ENCODE results near the gene GRIK1. TPM values are rescaled to one million over a fixed set of nuclear protein-coding genes. Genes with fewer than 3 reads are reported as not detected.

The GRIK1 gene
- total RNA-seq, 5 donors from 2014 or later (not counting 1 experiment from before 2014, with no cell fraction given): not detected

- Mint-ChIP-seq H3K27me3 (no peaks in the 10 kb centered on the region), H3K36me3 (peaks cover 19% of the 10 kb centered on the region), H3K27ac (no peak overlapping the region), H3K4me3 (no peak overlapping the region), H3K9me3 (peaks cover 0 to 4% (median 0%) of the 10 kb centered on the region in 3 donors), H3K4me1 (no peaks in the 10 kb centered on the region)
- H3K4me1 ChIP-seq (ENCODE audit: control insufficient read depth in 1 of 2, extremely low read depth in 1 of 2, insufficient read depth in 2 of 2, low read length in 2 of 2): no peaks in the 10 kb centered on the region
- DNase-seq: no peak
- H3K9me3 ChIP-seq: no peaks in the 10 kb centered on the region
- no peak overlapping the region for H3K27ac ChIP-seq (ENCODE audit: low read length)
- ChIA-PET POLR2A (no interaction called here), CTCF (no interaction called here)
- H3K4me3 ChIP-seq (ENCODE audit: control insufficient read depth in 1 of 2, extremely low read depth in 1 of 2, low read length in 1 of 2): no peak overlapping the region
- no peaks in the 10 kb centered on the region for H3K36me3 ChIP-seq (ENCODE audit: control insufficient read depth in 2 of 2, extremely low read depth in 1 of 2, insufficient read depth in 1 of 2, low read length in 1 of 2)
- no peak for ATAC-seq (replicated peaks in 1 of 4)
- no peaks in the 10 kb centered on the region for H3K27me3 ChIP-seq (replicated peaks in 1 of 2; ENCODE audit: control insufficient read depth in 2 of 2, extremely low read depth in 1 of 2, insufficient read depth in 2 of 2, low read length in 1 of 2)
- WGBS (ENCODE audit: insufficient coverage): no CpG with 5 or more reads among the region's 3 CpGs
Measured at GRCh38 chr21:29546071-29546470, 393.7 kb downstream of the GRIK1 start.

DNA sequence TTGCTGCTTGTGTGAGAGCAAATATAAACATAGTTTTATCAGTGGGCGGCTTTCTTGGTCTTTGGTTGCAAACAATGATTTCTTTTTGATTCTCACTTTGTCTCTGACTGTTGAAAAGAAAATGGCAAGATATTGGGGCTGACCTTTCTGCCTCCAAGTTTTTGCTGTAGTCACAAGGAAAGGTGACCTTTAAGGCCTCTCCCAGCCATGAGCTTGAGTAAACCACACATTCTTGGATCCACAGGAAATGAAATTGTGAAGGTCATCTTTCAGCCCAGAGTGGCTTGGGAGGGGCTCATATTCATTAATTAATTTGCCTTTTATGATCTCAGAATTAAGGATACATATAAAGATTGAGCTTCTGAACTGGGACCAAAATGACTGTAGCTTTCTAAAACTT is 399.5 kb downstream of the GRIK1 start:
- Mint-ChIP-seq H3K9me3 (peaks cover 5 to 11% (median 6%) of the 10 kb centered on the region in 3 donors), H3K4me3 (no peak overlapping the region), H3K4me1 (no peaks in the 10 kb centered on the region), H3K27me3 (no peaks in the 10 kb centered on the region), H3K27ac (no peak overlapping the region), H3K36me3 (peaks cover 20% of the 10 kb centered on the region)
- 100% methylated on average over 1 of the region's 1 CpG for WGBS (ENCODE audit: insufficient coverage)
- Histone ChIP-seq H3K36me3 (ENCODE audit: control insufficient read depth in 2 of 2, extremely low read depth in 1 of 2, insufficient read depth in 1 of 2, low read length in 1 of 2) (no peaks in the 10 kb centered on the region), H3K4me1 (ENCODE audit: control insufficient read depth in 1 of 2, extremely low read depth in 1 of 2, insufficient read depth in 2 of 2, low read length in 2 of 2) (no peaks in the 10 kb centered on the region), H3K4me3 (ENCODE audit: control insufficient read depth in 1 of 2, extremely low read depth in 1 of 2, low read length in 1 of 2) (no peak overlapping the region), H3K27ac (ENCODE audit: low read length) (no peak overlapping the region), H3K9me3 (no peaks in the 10 kb centered on the region), H3K27me3 (replicated peaks in 1 of 2; ENCODE audit: control insufficient read depth in 2 of 2, extremely low read depth in 1 of 2, insufficient read depth in 2 of 2, low read length in 1 of 2) (no peaks in the 10 kb centered on the region)
- ChIA-PET CTCF (no interaction called here), POLR2A (no interaction called here)
- DNase-seq (no peak), ATAC-seq (replicated peaks in 1 of 4) (no peak)

- H3K27ac Mint-ChIP-seq: no peak overlapping the region
- Histone ChIP-seq H3K36me3 (ENCODE audit: control insufficient read depth in 2 of 2, extremely low read depth in 1 of 2, insufficient read depth in 1 of 2, low read length in 1 of 2) (no peaks in the 10 kb centered on the region), H3K4me1 (ENCODE audit: control insufficient read depth in 1 of 2, extremely low read depth in 1 of 2, insufficient read depth in 2 of 2, low read length in 2 of 2) (no peaks in the 10 kb centered on the region), H3K27ac (ENCODE audit: low read length) (no peak overlapping the region), H3K4me3 (ENCODE audit: control insufficient read depth in 1 of 2, extremely low read depth in 1 of 2, low read length in 1 of 2) (no peak overlapping the region), H3K27me3 (replicated peaks in 1 of 2; ENCODE audit: control insufficient read depth in 2 of 2, extremely low read depth in 1 of 2, insufficient read depth in 2 of 2, low read length in 1 of 2) (no peaks in the 10 kb centered on the region), H3K9me3 (no peaks in the 10 kb centered on the region)
- H3K4me3 Mint-ChIP-seq: no peak overlapping the region
- CTCF ChIA-PET: no interaction called here
- DNase-seq: no peak
- H3K9me3 Mint-ChIP-seq: peaks cover 5 to 11% (median 6%) of the 10 kb centered on the region in 3 donors
- no peaks in the 10 kb centered on the region for H3K4me1 Mint-ChIP-seq
- no peaks in the 10 kb centered on the region for H3K27me3 Mint-ChIP-seq
- POLR2A ChIA-PET: no interaction called here
- peaks cover 35% of the 10 kb centered on the region for H3K36me3 Mint-ChIP-seq
- no peak for ATAC-seq (replicated peaks in 1 of 4)
Measured at GRCh38 chr21:29538115-29538514, 401.7 kb downstream of the GRIK1 start.

- Mint-ChIP-seq H3K4me1 (no peaks in the 10 kb centered on the region), H3K4me3 (no peak overlapping the region), H3K36me3 (peaks cover 53% of the 10 kb centered on the region), H3K27me3 (no peaks in the 10 kb centered on the region), H3K27ac (no peak overlapping the region), H3K9me3 (peaks cover 5 to 11% (median 6%) of the 10 kb centered on the region in 3 donors)
- ChIA-PET CTCF (interaction anchor here in 1 of 2 donors (0.5 kb wide), 1 partner anchor 58 kb away, joined by 4 read pairs; no protein-coding TSS in a partner anchor), POLR2A (no interaction called here)
- Histone ChIP-seq H3K27me3 (replicated peaks in 1 of 2; ENCODE audit: control insufficient read depth in 2 of 2, extremely low read depth in 1 of 2, insufficient read depth in 2 of 2, low read length in 1 of 2) (no peaks in the 10 kb centered on the region), H3K4me1 (ENCODE audit: control insufficient read depth in 1 of 2, extremely low read depth in 1 of 2, insufficient read depth in 2 of 2, low read length in 2 of 2) (no peaks in the 10 kb centered on the region), H3K9me3 (no peaks in the 10 kb centered on the region), H3K36me3 (ENCODE audit: control insufficient read depth in 2 of 2, extremely low read depth in 1 of 2, insufficient read depth in 1 of 2, low read length in 1 of 2) (no peaks in the 10 kb centered on the region), H3K4me3 (ENCODE audit: control insufficient read depth in 1 of 2, extremely low read depth in 1 of 2, low read length in 1 of 2) (no peak overlapping the region), H3K27ac (ENCODE audit: low read length) (no peak overlapping the region)
- no peak for ATAC-seq (replicated peaks in 1 of 4)
- DNase-seq: no peak
- WGBS (ENCODE audit: insufficient coverage): no CpG with 5 or more reads among the region's 3 CpGs
Measured at GRCh38 chr21:29534448-29534847, 405.3 kb downstream of the GRIK1 start.

- POLR2A ChIA-PET: no interaction called here
- peaks cover 5 to 18% (median 11%) of the 10 kb centered on the region in 3 donors for H3K9me3 Mint-ChIP-seq
- H3K36me3 ChIP-seq (ENCODE audit: control insufficient read depth in 2 of 2, extremely low read depth in 1 of 2, insufficient read depth in 1 of 2, low read length in 1 of 2): no peaks in the 10 kb centered on the region
- DNase-seq (no peak), ATAC-seq (replicated peaks in 1 of 4) (no peak)
- no peaks in the 10 kb centered on the region for H3K4me1 Mint-ChIP-seq
- H3K4me1 ChIP-seq (ENCODE audit: control insufficient read depth in 1 of 2, extremely low read depth in 1 of 2, insufficient read depth in 2 of 2, low read length in 2 of 2): no peaks in the 10 kb centered on the region
- H3K27me3 ChIP-seq (replicated peaks in 1 of 2; ENCODE audit: control insufficient read depth in 2 of 2, extremely low read depth in 1 of 2, insufficient read depth in 2 of 2, low read length in 1 of 2): peaks cover 0 to 5% of the 10 kb centered on the region in 2 experiments
- no CpG with 5 or more reads among the region's 4 CpGs for WGBS (ENCODE audit: insufficient coverage)
- H3K36me3 Mint-ChIP-seq: peaks cover 52% of the 10 kb centered on the region
- CTCF ChIA-PET: no interaction called here
- no peak overlapping the region for H3K27ac ChIP-seq (ENCODE audit: low read length)
- no peaks in the 10 kb centered on the region for H3K27me3 Mint-ChIP-seq
- no peaks in the 10 kb centered on the region for H3K9me3 ChIP-seq
- H3K27ac Mint-ChIP-seq: no peak overlapping the region
- no peak overlapping the region for H3K4me3 Mint-ChIP-seq
- H3K4me3 ChIP-seq (ENCODE audit: control insufficient read depth in 1 of 2, extremely low read depth in 1 of 2, low read length in 1 of 2): no peak overlapping the region
Measured at GRCh38 chr21:29529139-29529538, 410.7 kb downstream of the GRIK1 start.

DNA sequence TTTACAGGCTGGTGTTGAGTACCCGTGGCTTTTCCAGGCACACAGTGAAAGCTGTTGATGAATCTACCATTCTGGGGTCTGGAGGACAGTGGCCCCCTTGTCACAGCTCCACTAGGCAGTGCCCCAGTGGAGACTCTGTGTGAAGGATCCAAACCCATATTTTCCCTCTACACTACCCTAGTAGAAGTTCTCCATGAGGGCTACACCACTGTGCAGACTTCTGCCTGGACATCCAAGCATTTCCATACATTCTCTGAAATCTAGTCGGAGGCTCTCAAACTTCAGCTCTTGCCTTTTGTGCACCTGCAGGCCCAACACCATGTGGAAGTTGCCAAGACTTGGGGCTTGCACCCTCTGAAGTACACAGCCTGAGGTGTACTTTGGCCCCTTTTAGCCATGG is 413.3 kb downstream of the GRIK1 start:
- peaks cover 0 to 5% of the 10 kb centered on the region in 2 experiments for H3K27me3 ChIP-seq (replicated peaks in 1 of 2; ENCODE audit: control insufficient read depth in 2 of 2, extremely low read depth in 1 of 2, insufficient read depth in 2 of 2, low read length in 1 of 2)
- WGBS (ENCODE audit: insufficient coverage): 60% methylated on average over 1 of the region's 2 CpGs
- ChIA-PET CTCF (no interaction called here), POLR2A (no interaction called here)
- H3K36me3 ChIP-seq (ENCODE audit: control insufficient read depth in 2 of 2, extremely low read depth in 1 of 2, insufficient read depth in 1 of 2, low read length in 1 of 2): no peaks in the 10 kb centered on the region
- H3K4me1 ChIP-seq (ENCODE audit: control insufficient read depth in 1 of 2, extremely low read depth in 1 of 2, insufficient read depth in 2 of 2, low read length in 2 of 2): no peaks in the 10 kb centered on the region
- H3K27me3 Mint-ChIP-seq: no peaks in the 10 kb centered on the region
- no peak overlapping the region for H3K27ac ChIP-seq (ENCODE audit: low read length)
- peaks cover 10 to 30% (median 16%) of the 10 kb centered on the region in 3 donors for H3K9me3 Mint-ChIP-seq
- no peak overlapping the region for H3K4me3 ChIP-seq (ENCODE audit: control insufficient read depth in 1 of 2, extremely low read depth in 1 of 2, low read length in 1 of 2)
- H3K9me3 ChIP-seq: no peaks in the 10 kb centered on the region
- H3K36me3 Mint-ChIP-seq: peaks cover 47% of the 10 kb centered on the region
- DNase-seq (no peak), ATAC-seq (replicated peaks in 1 of 4) (no peak)
- H3K4me1 Mint-ChIP-seq: no peaks in the 10 kb centered on the region
- H3K27ac Mint-ChIP-seq: no peak overlapping the region
- no peak overlapping the region for H3K4me3 Mint-ChIP-seq

GRCh38 chr21:29524055-29524454 is 415.7 kb downstream of the GRIK1 start:
- Histone ChIP-seq H3K4me1 (ENCODE audit: control insufficient read depth in 1 of 2, extremely low read depth in 1 of 2, insufficient read depth in 2 of 2, low read length in 2 of 2) (no peaks in the 10 kb centered on the region), H3K9me3 (no peaks in the 10 kb centered on the region), H3K27ac (ENCODE audit: low read length) (no peak overlapping the region), H3K36me3 (ENCODE audit: control insufficient read depth in 2 of 2, extremely low read depth in 1 of 2, insufficient read depth in 1 of 2, low read length in 1 of 2) (no peaks in the 10 kb centered on the region), H3K27me3 (replicated peaks in 1 of 2; ENCODE audit: control insufficient read depth in 2 of 2, extremely low read depth in 1 of 2, insufficient read depth in 2 of 2, low read length in 1 of 2) (peaks cover 0 to 5% of the 10 kb centered on the region in 2 experiments), H3K4me3 (ENCODE audit: control insufficient read depth in 1 of 2, extremely low read depth in 1 of 2, low read length in 1 of 2) (no peak overlapping the region)
- no peak overlapping the region for H3K4me3 Mint-ChIP-seq
- H3K9me3 Mint-ChIP-seq: peaks cover 11 to 30% (median 17%) of the 10 kb centered on the region in 3 donors
- CTCF ChIA-PET: no interaction called here
- H3K4me1 Mint-ChIP-seq: no peaks in the 10 kb centered on the region
- H3K36me3 Mint-ChIP-seq: peaks cover 38% of the 10 kb centered on the region
- ATAC-seq (replicated peaks in 1 of 4) (no peak), DNase-seq (no peak)
- no peaks in the 10 kb centered on the region for H3K27me3 Mint-ChIP-seq
- H3K27ac Mint-ChIP-seq: no peak overlapping the region
- WGBS (ENCODE audit: insufficient coverage): no CpG with 5 or more reads among the region's 1 CpG
- POLR2A ChIA-PET: no interaction called here

Measured in T-cell (primary cell).